Neural cell (in vitro differentiated cells): Measurements from ENCODE around the gene GRAMD4. TPM values are rescaled to one million over a fixed set of nuclear protein-coding genes. Genes with fewer than 3 reads are reported as not detected.

ENCODE experiments used
- H2AFZ ChIP-seq: fragments of 200-600, 300-800 bp; sonication (generic), shearing (Covaris generic); 2 replicates; pipeline ENCODE4 v1.6.0; 2014; ENCODE audit warnings: low read depth, mild to moderate bottlenecking, antibody characterized with exemption, low read length, moderate library complexity
- H3F3A ChIP-seq: fragments of 200-600 bp; shearing (Covaris generic); 2 replicates; pipeline ENCODE4 v1.6.1; 2016; ENCODE audit warnings: mild to moderate bottlenecking, moderate library complexity, mixed read lengths, antibody characterized with exemption, low read length; ENCODE audit not compliant: insufficient read depth, poor library complexity, severe bottlenecking
- H3K27ac ChIP-seq: fragments of 200-600, 300-800 bp; sonication (generic), shearing (Covaris generic); 2 replicates; pipeline ENCODE4 v1.5.1; 2014; ENCODE audit warnings: mild to moderate bottlenecking, low read length, moderate library complexity
- H3K27me3 ChIP-seq: fragments of 300-800, 200-600 bp; sonication (generic), shearing (Covaris generic); 2 replicates; pipeline ENCODE4 v1.6.0; 2014; ENCODE audit warnings: mild to moderate bottlenecking, low read depth, low read length, moderate library complexity; ENCODE audit not compliant: insufficient read depth
- H3K36me3 ChIP-seq: fragments of 300-800, 200-600 bp; sonication (generic), shearing (Covaris generic); 2 replicates; pipeline ENCODE4 v1.5.1; 2014; ENCODE audit warnings: mild to moderate bottlenecking, antibody characterized with exemption, low read length, moderate library complexity; ENCODE audit not compliant: insufficient read depth
- H3K4me2 ChIP-seq: fragments of 300-800, 200-600 bp; sonication (generic), shearing (Covaris generic); 2 replicates; pipeline ENCODE4 v1.6.0; 2014; ENCODE audit warnings: mild to moderate bottlenecking, low read length
- H3K4me3 ChIP-seq: fragments of 300-800, 200-600 bp; sonication (generic), shearing (Covaris generic); 2 replicates; pipeline ENCODE4 v1.5.1; 2014; ENCODE audit warnings: mild to moderate bottlenecking, low read length, moderate library complexity
- H3K79me2 ChIP-seq: fragments of 200-600 bp; shearing (Covaris generic); replicated peaks from 2 replicates; pipeline ENCODE4 v1.6.0; 2014; ENCODE audit warnings: mild to moderate bottlenecking, low read length, moderate library complexity; ENCODE audit not compliant: insufficient read depth
- H3K9ac ChIP-seq: fragments of 300-800, 200-600 bp; sonication (generic), shearing (Covaris generic); 2 replicates; pipeline ENCODE4 v1.6.1; 2016; ENCODE audit warnings: mild to moderate bottlenecking, low read length, mixed read lengths
- H3K9me2 ChIP-seq: fragments of 200-600 bp; shearing (Covaris generic); 2 replicates; pipeline ENCODE4 v1.6.1; 2016; ENCODE audit warnings: mild to moderate bottlenecking, low read length, mixed read lengths; ENCODE audit not compliant: insufficient read depth
- H3K9me3 ChIP-seq: fragments of 200-600, 300-800 bp; sonication (generic), shearing (Covaris generic); 2 replicates; pipeline ENCODE4 v1.6.1; 2016; ENCODE audit warnings: mild to moderate bottlenecking, mixed run types, low read length, moderate library complexity, mixed read lengths
- H4K20me1 ChIP-seq: fragments of 200-600 bp; shearing (Covaris generic); 2 replicates; pipeline ENCODE4 v1.6.1; 2016; ENCODE audit warnings: mild to moderate bottlenecking, mixed run types; ENCODE audit not compliant: insufficient read depth
- EP300 ChIP-seq: fragments of 450-650 bp; conservative IDR thresholded peaks from 2 replicates; pipeline ENCODE4 v1.6.1; 2014; ENCODE audit warnings: antibody characterized with exemption, mild to moderate bottlenecking, moderate library complexity; ENCODE audit not compliant: poor library complexity, severe bottlenecking
- EZH2 ChIP-seq: fragments of 200-600, 300-800 bp; shearing (Covaris generic), sonication (generic); IDR thresholded peaks from 2 replicates; pipeline ENCODE4 v1.6.1; 2014; ENCODE audit warnings: antibody characterized with exemption, low read length, borderline replicate concordance, mild to moderate bottlenecking; ENCODE audit not compliant: insufficient read depth, poor library complexity, severe bottlenecking
- MXI1 ChIP-seq: fragments of 450-650 bp; conservative IDR thresholded peaks from 2 replicates; pipeline ENCODE4 v1.6.1; 2014; ENCODE audit warnings: antibody characterized with exemption, mild to moderate bottlenecking; ENCODE audit not compliant: poor library complexity, severe bottlenecking
- POLR2AphosphoS5 ChIP-seq: IDR thresholded peaks from 2 replicates; pipeline ENCODE4 v1.6.1; 2012
- RAD21 ChIP-seq: fragments of 450-650 bp; conservative IDR thresholded peaks from 2 replicates; pipeline ENCODE4 v1.6.1; 2014; ENCODE audit warnings: antibody characterized with exemption, mild to moderate bottlenecking, moderate library complexity
- SMC3 ChIP-seq: fragments of 450-650 bp; conservative IDR thresholded peaks from 2 replicates; pipeline ENCODE4 v1.6.1; 2014; ENCODE audit warnings: antibody characterized with exemption, mild to moderate bottlenecking, moderate library complexity; ENCODE audit not compliant: poor library complexity
- TAF1 ChIP-seq: IDR thresholded peaks from 2 replicates; pipeline ENCODE4 v1.6.1; 2012; ENCODE audit warnings: low read depth
- polyA plus RNA-seq: library from polyadenylated mRNA; depleted of rRNA; stranded (reverse); fragments of >200 nt; gene quantifications from 2 replicates; pipeline ENCODE4 v1.2.3, GENCODE V29; 2014
- TF ChIP-seq, protein P1 (sequence below): fragments of 450-650 bp; IDR thresholded peaks from 2 replicates; pipeline ENCODE4 v1.5.1; 2014; ENCODE audit warnings: antibody characterized with exemption, mild to moderate bottlenecking, moderate library complexity; ENCODE audit not compliant: poor library complexity, severe bottlenecking
- TF ChIP-seq, protein P2 (sequence below): IDR thresholded peaks from 2 replicates; pipeline ENCODE4 v1.6.1; 2012; ENCODE audit warnings: borderline replicate concordance

Gene GRAMD4
- polyA plus RNA-seq, 1 donor from 2014 or later, result 35.6 TPM

DNA sequence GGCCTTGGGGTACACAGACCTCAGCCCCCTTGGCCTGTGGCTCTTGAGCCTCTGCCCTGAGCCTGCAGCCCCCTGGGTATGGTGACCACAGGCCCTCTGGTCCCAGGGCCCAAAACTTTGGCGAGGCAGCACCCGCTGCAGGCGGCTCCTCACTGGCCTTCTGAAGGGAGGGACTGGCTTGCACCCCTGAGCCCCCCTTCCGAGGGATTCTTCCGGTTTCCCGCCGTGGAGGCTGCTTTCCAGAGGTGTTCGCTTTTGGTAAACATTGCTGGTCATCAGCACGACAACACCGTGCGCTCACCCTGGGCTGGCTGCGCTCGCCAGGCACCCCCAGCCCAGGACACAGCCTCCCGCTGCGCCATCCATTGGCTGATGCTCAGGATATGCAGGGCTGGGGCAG lies 42.0 kb downstream of the GRAMD4 start:
- TF ChIP-seq RAD21 (no peak), TAF1 (no peak), MXI1 (no peak), POLR2AphosphoS5 (no peak), EZH2 (no peak), SMC3 (no peak), EP300 (no peak)
- TF ChIP-seq, protein P1, sequence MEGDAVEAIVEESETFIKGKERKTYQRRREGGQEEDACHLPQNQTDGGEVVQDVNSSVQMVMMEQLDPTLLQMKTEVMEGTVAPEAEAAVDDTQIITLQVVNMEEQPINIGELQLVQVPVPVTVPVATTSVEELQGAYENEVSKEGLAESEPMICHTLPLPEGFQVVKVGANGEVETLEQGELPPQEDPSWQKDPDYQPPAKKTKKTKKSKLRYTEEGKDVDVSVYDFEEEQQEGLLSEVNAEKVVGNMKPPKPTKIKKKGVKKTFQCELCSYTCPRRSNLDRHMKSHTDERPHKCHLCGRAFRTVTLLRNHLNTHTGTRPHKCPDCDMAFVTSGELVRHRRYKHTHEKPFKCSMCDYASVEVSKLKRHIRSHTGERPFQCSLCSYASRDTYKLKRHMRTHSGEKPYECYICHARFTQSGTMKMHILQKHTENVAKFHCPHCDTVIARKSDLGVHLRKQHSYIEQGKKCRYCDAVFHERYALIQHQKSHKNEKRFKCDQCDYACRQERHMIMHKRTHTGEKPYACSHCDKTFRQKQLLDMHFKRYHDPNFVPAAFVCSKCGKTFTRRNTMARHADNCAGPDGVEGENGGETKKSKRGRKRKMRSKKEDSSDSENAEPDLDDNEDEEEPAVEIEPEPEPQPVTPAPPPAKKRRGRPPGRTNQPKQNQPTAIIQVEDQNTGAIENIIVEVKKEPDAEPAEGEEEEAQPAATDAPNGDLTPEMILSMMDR, result no peak
- TF ChIP-seq, protein P2, sequence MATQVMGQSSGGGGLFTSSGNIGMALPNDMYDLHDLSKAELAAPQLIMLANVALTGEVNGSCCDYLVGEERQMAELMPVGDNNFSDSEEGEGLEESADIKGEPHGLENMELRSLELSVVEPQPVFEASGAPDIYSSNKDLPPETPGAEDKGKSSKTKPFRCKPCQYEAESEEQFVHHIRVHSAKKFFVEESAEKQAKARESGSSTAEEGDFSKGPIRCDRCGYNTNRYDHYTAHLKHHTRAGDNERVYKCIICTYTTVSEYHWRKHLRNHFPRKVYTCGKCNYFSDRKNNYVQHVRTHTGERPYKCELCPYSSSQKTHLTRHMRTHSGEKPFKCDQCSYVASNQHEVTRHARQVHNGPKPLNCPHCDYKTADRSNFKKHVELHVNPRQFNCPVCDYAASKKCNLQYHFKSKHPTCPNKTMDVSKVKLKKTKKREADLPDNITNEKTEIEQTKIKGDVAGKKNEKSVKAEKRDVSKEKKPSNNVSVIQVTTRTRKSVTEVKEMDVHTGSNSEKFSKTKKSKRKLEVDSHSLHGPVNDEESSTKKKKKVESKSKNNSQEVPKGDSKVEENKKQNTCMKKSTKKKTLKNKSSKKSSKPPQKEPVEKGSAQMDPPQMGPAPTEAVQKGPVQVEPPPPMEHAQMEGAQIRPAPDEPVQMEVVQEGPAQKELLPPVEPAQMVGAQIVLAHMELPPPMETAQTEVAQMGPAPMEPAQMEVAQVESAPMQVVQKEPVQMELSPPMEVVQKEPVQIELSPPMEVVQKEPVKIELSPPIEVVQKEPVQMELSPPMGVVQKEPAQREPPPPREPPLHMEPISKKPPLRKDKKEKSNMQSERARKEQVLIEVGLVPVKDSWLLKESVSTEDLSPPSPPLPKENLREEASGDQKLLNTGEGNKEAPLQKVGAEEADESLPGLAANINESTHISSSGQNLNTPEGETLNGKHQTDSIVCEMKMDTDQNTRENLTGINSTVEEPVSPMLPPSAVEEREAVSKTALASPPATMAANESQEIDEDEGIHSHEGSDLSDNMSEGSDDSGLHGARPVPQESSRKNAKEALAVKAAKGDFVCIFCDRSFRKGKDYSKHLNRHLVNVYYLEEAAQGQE, result no peak
- Histone ChIP-seq H3K9me3 (no peaks in the 10 kb centered on the region), H3K9ac (no peak overlapping the region), H4K20me1 (no peaks in the 10 kb centered on the region), H3K27me3 (no peaks in the 10 kb centered on the region), H3K4me2 (no peak overlapping the region), H2AFZ (no peak overlapping the region), H3K79me2 (no peaks in the 10 kb centered on the region), H3K9me2 (no peaks in the 10 kb centered on the region), H3K4me3 (no peak overlapping the region), H3K36me3 (no peaks in the 10 kb centered on the region), H3F3A (no peaks in the 10 kb centered on the region), H3K27ac (no peak overlapping the region)

DNA sequence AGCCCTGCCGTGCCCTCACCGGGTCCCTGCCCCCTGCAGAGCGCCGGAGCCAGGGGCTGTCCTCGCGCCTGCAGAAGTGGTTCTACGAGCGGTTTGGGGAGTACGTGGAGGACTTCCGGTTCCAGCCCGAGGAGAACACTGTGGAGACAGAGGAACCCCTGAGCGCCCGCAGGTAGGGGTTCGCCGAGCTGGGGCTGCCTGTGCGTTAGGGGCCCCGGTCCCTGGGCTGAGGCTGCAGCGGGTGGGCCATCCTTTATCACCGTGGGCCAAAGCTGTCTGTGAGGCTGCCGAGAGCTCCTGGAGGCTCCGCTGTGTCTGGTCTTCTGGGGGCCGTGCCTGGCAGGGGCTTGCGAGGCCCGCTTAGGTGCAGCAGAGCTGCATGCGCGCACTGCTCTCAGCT lies 42.8 kb downstream of the GRAMD4 start:
- no peaks in the 10 kb centered on the region for H3K36me3 ChIP-seq

More for the DNA sequence above, 42.8 kb downstream of the GRAMD4 start:
- Histone ChIP-seq H2AFZ (no peak overlapping the region), H3K79me2 (no peaks in the 10 kb centered on the region), H3K9me3 (no peaks in the 10 kb centered on the region), H3K4me2 (no peak overlapping the region), H3K9ac (no peak overlapping the region), H3K4me3 (no peak overlapping the region), H3K27ac (no peak overlapping the region), H3F3A (no peaks in the 10 kb centered on the region), H3K27me3 (no peaks in the 10 kb centered on the region), H3K9me2 (no peaks in the 10 kb centered on the region), H4K20me1 (no peaks in the 10 kb centered on the region)
- TF ChIP-seq, protein P2, result no peak
- TF ChIP-seq SMC3, result no peak
